ENCODE measurements around the gene LYSMD1.

The LYSMD1 gene

GRCh38 chr1:151146072-151146411 is 19.7 kb downstream of the LYSMD1 start:
- no peak for TF ChIP-seq SIN3A (IDR thresholded peaks at IDR 0.05; ENCODE audit: borderline replicate concordance, insufficient read depth, low read length)
- no peak for TF ChIP-seq POLR2AphosphoS5 (IDR thresholded peaks at IDR 0.05; ENCODE audit: low read depth, low read length)
- TF ChIP-seq, protein P1, sequence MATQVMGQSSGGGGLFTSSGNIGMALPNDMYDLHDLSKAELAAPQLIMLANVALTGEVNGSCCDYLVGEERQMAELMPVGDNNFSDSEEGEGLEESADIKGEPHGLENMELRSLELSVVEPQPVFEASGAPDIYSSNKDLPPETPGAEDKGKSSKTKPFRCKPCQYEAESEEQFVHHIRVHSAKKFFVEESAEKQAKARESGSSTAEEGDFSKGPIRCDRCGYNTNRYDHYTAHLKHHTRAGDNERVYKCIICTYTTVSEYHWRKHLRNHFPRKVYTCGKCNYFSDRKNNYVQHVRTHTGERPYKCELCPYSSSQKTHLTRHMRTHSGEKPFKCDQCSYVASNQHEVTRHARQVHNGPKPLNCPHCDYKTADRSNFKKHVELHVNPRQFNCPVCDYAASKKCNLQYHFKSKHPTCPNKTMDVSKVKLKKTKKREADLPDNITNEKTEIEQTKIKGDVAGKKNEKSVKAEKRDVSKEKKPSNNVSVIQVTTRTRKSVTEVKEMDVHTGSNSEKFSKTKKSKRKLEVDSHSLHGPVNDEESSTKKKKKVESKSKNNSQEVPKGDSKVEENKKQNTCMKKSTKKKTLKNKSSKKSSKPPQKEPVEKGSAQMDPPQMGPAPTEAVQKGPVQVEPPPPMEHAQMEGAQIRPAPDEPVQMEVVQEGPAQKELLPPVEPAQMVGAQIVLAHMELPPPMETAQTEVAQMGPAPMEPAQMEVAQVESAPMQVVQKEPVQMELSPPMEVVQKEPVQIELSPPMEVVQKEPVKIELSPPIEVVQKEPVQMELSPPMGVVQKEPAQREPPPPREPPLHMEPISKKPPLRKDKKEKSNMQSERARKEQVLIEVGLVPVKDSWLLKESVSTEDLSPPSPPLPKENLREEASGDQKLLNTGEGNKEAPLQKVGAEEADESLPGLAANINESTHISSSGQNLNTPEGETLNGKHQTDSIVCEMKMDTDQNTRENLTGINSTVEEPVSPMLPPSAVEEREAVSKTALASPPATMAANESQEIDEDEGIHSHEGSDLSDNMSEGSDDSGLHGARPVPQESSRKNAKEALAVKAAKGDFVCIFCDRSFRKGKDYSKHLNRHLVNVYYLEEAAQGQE (IDR thresholded peaks at IDR 0.05; ENCODE audit: insufficient read depth in 1 of 2, low read depth in 2 of 2, low read length in 2 of 2), result no peak

GRCh38 chr1:151145304-151146071 is 20.2 kb downstream of the LYSMD1 start:
- TF ChIP-seq, protein P1 (IDR thresholded peaks at IDR 0.05; ENCODE audit: insufficient read depth in 1 of 2, low read depth in 2 of 2, low read length in 2 of 2), result no peak
- no peak for TF ChIP-seq SIN3A (IDR thresholded peaks at IDR 0.05; ENCODE audit: borderline replicate concordance, insufficient read depth, low read length)
- TF ChIP-seq FOXP2 (optimal IDR thresholded peaks at IDR 0.05; ENCODE audit: borderline replicate concordance, extremely low read depth, extremely low read length, insufficient read depth), result no peak
- TF ChIP-seq TAF1 (IDR thresholded peaks at IDR 0.05; ENCODE audit: borderline replicate concordance, insufficient read depth, low read length), result no peak
- TF ChIP-seq POLR2AphosphoS5 (IDR thresholded peaks at IDR 0.05; ENCODE audit: low read depth, low read length), result no peak

GRCh38 chr1:151144474-151145303 is 21.0 kb downstream of the LYSMD1 start:
- no peak for TF ChIP-seq FOXP2 (optimal IDR thresholded peaks at IDR 0.05; ENCODE audit: borderline replicate concordance, extremely low read depth, extremely low read length, insufficient read depth)
- no peak for TF ChIP-seq POLR2AphosphoS5 (IDR thresholded peaks at IDR 0.05; ENCODE audit: low read depth, low read length)
- TF ChIP-seq TAF1 (IDR thresholded peaks at IDR 0.05; ENCODE audit: borderline replicate concordance, insufficient read depth, low read length), result no peak
- TF ChIP-seq SIN3A (IDR thresholded peaks at IDR 0.05; ENCODE audit: borderline replicate concordance, insufficient read depth, low read length), result no peak
- TF ChIP-seq, protein P1 (IDR thresholded peaks at IDR 0.05; ENCODE audit: insufficient read depth in 1 of 2, low read depth in 2 of 2, low read length in 2 of 2), result no peak

GRCh38 chr1:151143986-151144385 is 21.7 kb downstream of the LYSMD1 start:
- no peak for TF ChIP-seq POLR2AphosphoS5 (IDR thresholded peaks at IDR 0.05; ENCODE audit: low read depth, low read length)
- TF ChIP-seq TAF1 (IDR thresholded peaks at IDR 0.05; ENCODE audit: borderline replicate concordance, insufficient read depth, low read length), result no peak
- TF ChIP-seq, protein P1 (IDR thresholded peaks at IDR 0.05; ENCODE audit: insufficient read depth in 1 of 2, low read depth in 2 of 2, low read length in 2 of 2), result no peak
- no peak for TF ChIP-seq SIN3A (IDR thresholded peaks at IDR 0.05; ENCODE audit: borderline replicate concordance, insufficient read depth, low read length)
- no peak for TF ChIP-seq FOXP2 (optimal IDR thresholded peaks at IDR 0.05; ENCODE audit: borderline replicate concordance, extremely low read depth, extremely low read length, insufficient read depth)
